ENCODE results near the gene SMG6. TPM values are rescaled to one million over a fixed set of nuclear protein-coding genes. Genes with fewer than 3 reads are reported as not detected.
A peak's percentile ranks its signal among the peaks of the same experiment; 100 is the strongest.

The SMG6 gene
- total and polyA plus RNA-seq, 2 donors (not counting 1 experiment from before 2014, with no cell fraction given): 10.6 to 35.5 TPM

DNA sequence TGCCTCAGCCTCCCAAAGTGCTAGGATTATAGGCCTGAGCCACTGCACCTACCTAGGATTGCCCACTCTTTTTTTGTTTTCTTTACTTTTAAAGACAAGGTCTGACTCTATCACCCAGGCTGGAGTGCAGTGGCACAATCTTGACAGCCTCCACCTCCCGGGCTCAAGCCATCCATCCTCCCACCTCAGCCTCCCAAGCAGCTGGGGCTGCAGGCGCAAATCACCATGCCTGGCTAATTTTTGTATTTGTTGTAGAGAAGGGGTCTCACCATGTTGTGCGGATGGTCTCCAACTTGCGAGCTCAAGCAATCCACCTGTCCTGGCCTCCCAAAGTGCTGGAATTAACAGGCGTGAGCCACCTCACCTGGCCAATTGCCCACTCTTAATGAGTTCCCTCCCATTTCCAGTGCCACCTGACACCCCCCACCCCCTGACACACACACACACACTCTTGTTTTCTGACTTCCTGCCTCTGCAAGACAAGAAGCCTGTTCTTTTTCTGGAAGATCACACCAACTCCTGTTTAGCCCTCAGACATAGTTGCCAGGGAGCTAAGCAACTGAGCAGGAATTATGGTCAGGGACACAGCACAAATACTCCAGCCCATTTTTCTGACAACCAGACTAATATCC, 259.2 kb downstream of the SMG6 start:
- Histone ChIP-seq H3K36me3 (replicated peaks in 1 of 2; ENCODE audit: control extremely low read depth in 1 of 2, control insufficient read depth in 1 of 2, extremely low read depth in 1 of 2, insufficient read depth in 2 of 2, low read length in 1 of 2) (peaks cover 0 to 18% of the 10 kb centered on the region in 2 experiments), H3K9ac (ENCODE audit: low read length) (no peak overlapping the region), H3K9me3 (ENCODE audit: control extremely low read depth in 1 of 3, control insufficient read depth in 2 of 3, insufficient read depth in 1 of 3, low read length in 2 of 3) (peaks cover 0 to 4% (median 0%) of the 10 kb centered on the region in 3 donors), H3K4me2 (replicated peaks; ENCODE audit: low read depth, low read length, poor library complexity, severe bottlenecking) (no peak overlapping the region), H3K27me3 (replicated peaks in 1 of 4; ENCODE audit: control extremely low read depth in 1 of 4, control insufficient read depth in 3 of 4, insufficient read depth in 4 of 4, low read length in 3 of 4) (peaks cover 0 to 22% (median 10%) of the 10 kb centered on the region in 4 experiments), H3K79me2 (ENCODE audit: control insufficient read depth, insufficient read depth, low read length) (peaks cover 20% of the 10 kb centered on the region), H3K27ac (ENCODE audit: low read length in 2 of 2) (no peak overlapping the region), H2AFZ (ENCODE audit: insufficient read depth, low read depth, low read length, poor library complexity, severe bottlenecking) (no peak overlapping the region), H3K4me3 (ENCODE audit: control extremely low read depth in 1 of 5, extremely low read depth in 1 of 5, insufficient read depth in 1 of 5, low read depth in 2 of 5, low read length in 4 of 5) (no peak overlapping the region), H4K20me1 (ENCODE audit: control insufficient read depth, insufficient read depth, low read length, poor library complexity, severe bottlenecking) (peaks cover 9% of the 10 kb centered on the region), H3K4me1 (ENCODE audit: control insufficient read depth in 2 of 2, insufficient read depth in 2 of 2, low read length in 2 of 2) (peaks cover 26 to 28% of the 10 kb centered on the region in 2 donors)
- H3K4me1 Mint-ChIP-seq: peaks cover 34% of the 10 kb centered on the region
- WGBS (ENCODE audit: insufficient coverage): 100% methylated on average over 3 of the region's 5 CpGs
- ChIA-PET CTCF (interaction anchor here (0.7 kb wide), 1 partner anchor 15 kb away, joined by 3 read pairs; no protein-coding TSS in a partner anchor), POLR2A (interaction anchor here (0.6 kb wide), 1 partner anchor 775 kb away, joined by 6 read pairs; no protein-coding TSS in a partner anchor)
- TF ChIP-seq, protein P1, sequence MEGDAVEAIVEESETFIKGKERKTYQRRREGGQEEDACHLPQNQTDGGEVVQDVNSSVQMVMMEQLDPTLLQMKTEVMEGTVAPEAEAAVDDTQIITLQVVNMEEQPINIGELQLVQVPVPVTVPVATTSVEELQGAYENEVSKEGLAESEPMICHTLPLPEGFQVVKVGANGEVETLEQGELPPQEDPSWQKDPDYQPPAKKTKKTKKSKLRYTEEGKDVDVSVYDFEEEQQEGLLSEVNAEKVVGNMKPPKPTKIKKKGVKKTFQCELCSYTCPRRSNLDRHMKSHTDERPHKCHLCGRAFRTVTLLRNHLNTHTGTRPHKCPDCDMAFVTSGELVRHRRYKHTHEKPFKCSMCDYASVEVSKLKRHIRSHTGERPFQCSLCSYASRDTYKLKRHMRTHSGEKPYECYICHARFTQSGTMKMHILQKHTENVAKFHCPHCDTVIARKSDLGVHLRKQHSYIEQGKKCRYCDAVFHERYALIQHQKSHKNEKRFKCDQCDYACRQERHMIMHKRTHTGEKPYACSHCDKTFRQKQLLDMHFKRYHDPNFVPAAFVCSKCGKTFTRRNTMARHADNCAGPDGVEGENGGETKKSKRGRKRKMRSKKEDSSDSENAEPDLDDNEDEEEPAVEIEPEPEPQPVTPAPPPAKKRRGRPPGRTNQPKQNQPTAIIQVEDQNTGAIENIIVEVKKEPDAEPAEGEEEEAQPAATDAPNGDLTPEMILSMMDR (IDR thresholded peaks at IDR 0.05): no peak
- no peak for TF ChIP-seq EZH2 (IDR thresholded peaks at IDR 0.05; ENCODE audit: borderline replicate concordance, insufficient read depth, low read depth, low read length, poor library complexity, severe bottlenecking)
- no peaks in the 10 kb centered on the region for H3K9me3 Mint-ChIP-seq (ENCODE audit: insufficient read depth)
- H3K27me3 Mint-ChIP-seq: peaks cover 3% of the 10 kb centered on the region
- no peak for DNase-seq
- ATAC-seq (ENCODE audit: low read depth): no peak
- intact Hi-C loops (cut with micrococcal nuclease): loop anchor here (5.0 kb wide), 1 partner anchor 162 kb away; no protein-coding TSS in a partner anchor
- no peak overlapping the region for H3K27ac Mint-ChIP-seq
- no peak overlapping the region for H3K4me3 Mint-ChIP-seq

DNA sequence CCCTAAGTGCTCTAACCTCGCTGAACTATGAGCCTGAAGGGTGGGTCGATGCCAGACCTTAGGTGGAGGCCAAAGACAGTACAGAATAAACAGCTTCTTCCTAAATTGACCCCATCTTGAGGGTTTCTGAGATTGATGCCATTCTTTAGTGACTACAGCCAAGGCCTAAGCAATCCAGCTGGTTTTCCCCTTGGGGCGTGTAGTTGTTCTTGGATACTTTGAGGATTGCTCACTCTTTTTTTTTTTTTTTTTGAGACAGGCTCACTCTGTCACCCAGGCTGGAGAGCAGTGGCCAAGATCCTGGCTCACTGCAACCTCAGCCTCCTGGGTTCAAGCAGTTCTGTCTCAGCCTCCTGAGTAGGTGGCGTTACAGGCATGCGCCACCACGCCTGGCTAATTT, 259.8 kb downstream of the SMG6 start:
- Histone ChIP-seq H3K4me3 (ENCODE audit: control extremely low read depth in 1 of 5, extremely low read depth in 1 of 5, insufficient read depth in 1 of 5, low read depth in 2 of 5, low read length in 4 of 5) (no peak overlapping the region), H3K9me3 (ENCODE audit: control extremely low read depth in 1 of 3, control insufficient read depth in 2 of 3, insufficient read depth in 1 of 3, low read length in 2 of 3) (peaks cover 0 to 4% (median 0%) of the 10 kb centered on the region in 3 donors), H2AFZ (ENCODE audit: insufficient read depth, low read depth, low read length, poor library complexity, severe bottlenecking) (no peak overlapping the region), H3K4me1 (ENCODE audit: control insufficient read depth in 2 of 2, insufficient read depth in 2 of 2, low read length in 2 of 2) (peaks cover 20 to 22% of the 10 kb centered on the region in 2 donors), H3K36me3 (replicated peaks in 1 of 2; ENCODE audit: control extremely low read depth in 1 of 2, control insufficient read depth in 1 of 2, extremely low read depth in 1 of 2, insufficient read depth in 2 of 2, low read length in 1 of 2) (peaks cover 0 to 18% of the 10 kb centered on the region in 2 experiments), H3K27me3 (replicated peaks in 1 of 4; ENCODE audit: control extremely low read depth in 1 of 4, control insufficient read depth in 3 of 4, insufficient read depth in 4 of 4, low read length in 3 of 4) (peaks cover 0 to 16% (median 7%) of the 10 kb centered on the region in 4 experiments), H3K9ac (ENCODE audit: low read length) (no peak overlapping the region), H3K4me2 (replicated peaks; ENCODE audit: low read depth, low read length, poor library complexity, severe bottlenecking) (no peak overlapping the region), H3K79me2 (ENCODE audit: control insufficient read depth, insufficient read depth, low read length) (peaks cover 20% of the 10 kb centered on the region), H3K27ac (ENCODE audit: low read length in 2 of 2) (no peak overlapping the region), H4K20me1 (ENCODE audit: control insufficient read depth, insufficient read depth, low read length, poor library complexity, severe bottlenecking) (peaks cover 9% of the 10 kb centered on the region)
- Mint-ChIP-seq H3K4me1 (peaks cover 28% of the 10 kb centered on the region), H3K9me3 (ENCODE audit: insufficient read depth) (no peaks in the 10 kb centered on the region), H3K4me3 (peak overlapping the region; percentile 91), H3K27ac (peak overlapping the region; percentile 84), H3K27me3 (peaks cover 3% of the 10 kb centered on the region)
- POLR2A ChIA-PET: interaction anchor here (0.6 to 0.7 kb wide), 2 partner anchors 215 to 776 kb away, joined by 6 to 10 read pairs; no protein-coding TSS in a partner anchor
- ATAC-seq (ENCODE audit: low read depth): no peak
- CTCF ChIA-PET: interaction anchor here (0.7 to 0.8 kb wide), 3 partner anchors 14 to 375 kb away, joined by 3 to 6 read pairs (median 4); no protein-coding TSS in a partner anchor
- intact Hi-C loops (cut with micrococcal nuclease): loop anchor here (2.0 to 5.0 kb wide), 2 partner anchors 161 to 349 kb away; no protein-coding TSS in a partner anchor
- WGBS (ENCODE audit: insufficient coverage): 90% methylated on average over 3 of the region's 6 CpGs
- TF ChIP-seq, protein P1 (IDR thresholded peaks at IDR 0.05): no peak
- TF ChIP-seq EZH2 (IDR thresholded peaks at IDR 0.05; ENCODE audit: borderline replicate concordance, insufficient read depth, low read depth, low read length, poor library complexity, severe bottlenecking): no peak
- DNase-seq: no peak

Data from B cell (primary cell).